B cell (primary cell): Measurements from ENCODE around the gene ALOX5AP. TPM values are rescaled to one million over a fixed set of nuclear protein-coding genes. Genes with fewer than 3 reads are reported as not detected.

Source experiments
- ATAC-seq: fragments of 200-7000 bp; cut with Tn5 transposase; one replicate; pipeline ENCODE4 v1.10.0; 2021; ENCODE audit warnings: low read depth, mild to moderate bottlenecking, moderate number of reproducible peaks, moderate library complexity
- CTCF ChIA-PET: fragments of 350-600 bp; sonication (Branson Sonifier 250); formaldehyde crosslinking; loops from one replicate; lab custom pipeline; 2021; ENCODE audit warnings: antibody characterized with exemption, inconsistent platforms; lab: Charles Lee
- POLR2A ChIA-PET: fragments of 350-600 bp; sonication (Branson Sonifier 250); formaldehyde crosslinking; loops from one replicate; lab custom pipeline; 2021; ENCODE audit warnings: antibody characterized with exemption; lab: Charles Lee
- DNase-seq: peaks from one replicate; pipeline ENCODE4 v3.0.0; 2013
- H2AFZ ChIP-seq: 2 replicates; pipeline ENCODE4 v1.6.1; 2012; ENCODE audit warnings: mild to moderate bottlenecking, low read depth, low read length; ENCODE audit not compliant: insufficient read depth, poor library complexity, severe bottlenecking
- H3K27ac ChIP-seq, 2 donors: 1 replicate in 1 of 2; 2 replicates in 1 of 2; pipeline ENCODE4 v1.5.1; 2012 to 2013; ENCODE audit warnings: low read length in 2 of 2, mild to moderate bottlenecking in 2 of 2, moderate library complexity in 1 of 2
- H3K27me3 ChIP-seq, 4 experiments: fragments of 200-600 bp in 1 of 4; sonication (generic) in 1 of 4; replicated peaks in 1 of 4; 1 replicate in 2 of 4; 2 replicates in 2 of 4; pipeline versions ENCODE4 v1.6.1 to v1.7.0; 2013 to 2016; ENCODE audit warnings: low read length in 3 of 4, mild to moderate bottlenecking in 2 of 4, mixed read lengths in 1 of 4, moderate library complexity in 1 of 4; ENCODE audit not compliant: insufficient read depth in 4 of 4, control insufficient read depth in 3 of 4; ENCODE audit errors: control extremely low read depth in 1 of 4
- H3K36me3 ChIP-seq, 2 experiments: replicated peaks in 1 of 2; 1 replicate in 1 of 2; 2 replicates in 1 of 2; pipeline versions ENCODE4 v1.6.1 to v1.7.1; 2013; ENCODE audit warnings: low read length in 1 of 2; ENCODE audit not compliant: insufficient read depth in 2 of 2, control insufficient read depth in 1 of 2; ENCODE audit errors: control extremely low read depth in 1 of 2, extremely low read depth in 1 of 2
- H3K4me1 ChIP-seq, 2 donors: fragments of 200-600 bp in 1 of 2; sonication (generic) in 1 of 2; 1 replicate in 1 of 2; 2 replicates in 1 of 2; pipeline versions ENCODE4 v1.5.1 to v1.6.1; 2013 to 2017; ENCODE audit warnings: low read length in 2 of 2; ENCODE audit not compliant: control insufficient read depth in 2 of 2, insufficient read depth in 2 of 2
- H3K4me2 ChIP-seq: replicated peaks from 2 replicates; pipeline ENCODE3; 2012; ENCODE audit warnings: mild to moderate bottlenecking, low read depth, low read length; ENCODE audit not compliant: poor library complexity, severe bottlenecking
- H3K4me3 ChIP-seq, 5 experiments: fragments of 200-600 bp in 1 of 5; sonication (generic) in 1 of 5; 1 replicate in 3 of 5; 2 replicates in 2 of 5; pipeline versions ENCODE4 v1.5.1 to v1.7.0; 2011 to 2016; ENCODE audit warnings: low read length in 4 of 5, mild to moderate bottlenecking in 4 of 5, low read depth in 2 of 5, control low read depth in 1 of 5, moderate library complexity in 1 of 5; ENCODE audit not compliant: insufficient read depth in 1 of 5; ENCODE audit errors: control extremely low read depth in 1 of 5, extremely low read depth in 1 of 5
- H3K79me2 ChIP-seq: fragments of 200-600 bp; sonication (generic); one replicate; pipeline ENCODE4 v1.6.0; 2016; ENCODE audit warnings: low read length; ENCODE audit not compliant: control insufficient read depth, insufficient read depth
- H3K9ac ChIP-seq: fragments of 200-600 bp; sonication (generic); 2 replicates; pipeline ENCODE4 v1.6.1; 2017; ENCODE audit warnings: mild to moderate bottlenecking, low read length, moderate library complexity
- H3K9me3 ChIP-seq, 3 donors: one replicate each; pipeline versions ENCODE4 v1.6.1 to v1.7.1; 2013; ENCODE audit warnings: low read length in 2 of 3; ENCODE audit not compliant: control insufficient read depth in 2 of 3, insufficient read depth in 1 of 3; ENCODE audit errors: control extremely low read depth in 1 of 3
- H4K20me1 ChIP-seq: 2 replicates; pipeline ENCODE4 v1.6.0; 2012; ENCODE audit warnings: mild to moderate bottlenecking, low read length; ENCODE audit not compliant: insufficient read depth, control insufficient read depth, poor library complexity, severe bottlenecking
- H3K27ac Mint-ChIP-seq: one replicate; pipeline ENCODE4 v1.8.0; 2021; ENCODE audit warnings: mixed read lengths
- H3K27me3 Mint-ChIP-seq: one replicate; pipeline ENCODE4 v1.8.0; 2021; ENCODE audit warnings: mixed read lengths
- H3K4me1 Mint-ChIP-seq: one replicate; pipeline ENCODE4 v1.8.0; 2021; ENCODE audit warnings: mixed read lengths
- H3K4me3 Mint-ChIP-seq: one replicate; pipeline ENCODE4 v1.8.0; 2021; ENCODE audit warnings: mixed read lengths
- H3K9me3 Mint-ChIP-seq: one replicate; pipeline ENCODE4 v1.8.0; 2022; ENCODE audit warnings: mixed read lengths; ENCODE audit not compliant: insufficient read depth
- CTCF ChIP-seq: fragments of 200-600 bp; IDR thresholded peaks from one replicate; pipeline ENCODE4 v1.8.0; 2022; ENCODE audit warnings: antibody characterized with exemption, mild to moderate bottlenecking
- EZH2 ChIP-seq: IDR thresholded peaks from 2 replicates; pipeline ENCODE4 v1.6.1; 2012; ENCODE audit warnings: borderline replicate concordance, low read depth, mild to moderate bottlenecking, moderate library complexity, low read length; ENCODE audit not compliant: insufficient read depth, poor library complexity, severe bottlenecking
- WGBS: methylation state at CpG from one replicate; pipeline ENCODE4 v1.1.5; 2013; ENCODE audit warnings: missing lambda C conversion rate; ENCODE audit not compliant: insufficient coverage; 5-methylcytosine and 5-hydroxymethylcytosine counted together
- intact Hi-C: fragments of 100-400 bp; cut with micrococcal nuclease; formaldehyde crosslinking; loops from one replicate; pipeline ENCODE4 v1.10.0; 2022
- polyA plus RNA-seq: library from polyadenylated mRNA; depleted of rRNA; stranded (reverse); fragments of >200 nt; gene quantifications from 2 replicates; pipeline ENCODE4 v1.2.3, GENCODE V29; 2012
- total RNA-seq, 2 donors: library from RNA; stranded (reverse); fragments of 120-200 nt in 1 of 2; gene quantifications; 1 replicate in 1 of 2; 2 replicates in 1 of 2; pipeline versions ENCODE4 v1.2.3 to v1.2.4, GENCODE V29; 2013 to 2022

The ALOX5AP gene
- total and polyA plus RNA-seq, 2 donors (not counting 1 experiment from before 2014, with no cell fraction given), result 81.4 to 87.5 TPM

GRCh38 chr13:30697996-30698401 is 37.3 kb upstream of the ALOX5AP start:
- ATAC-seq (no peak), DNase-seq (no peak)
- Mint-ChIP-seq H3K9me3 (no peaks in the 10 kb centered on the region), H3K27me3 (peaks cover 13% of the 10 kb centered on the region), H3K4me3 (no peak overlapping the region), H3K4me1 (peaks cover 24% of the 10 kb centered on the region), H3K27ac (no peak overlapping the region)
- CTCF ChIA-PET, result interaction anchor here (1.4 kb wide), 1 partner anchor 10 kb away, joined by 4 read pairs; no protein-coding TSS in a partner anchor
- Histone ChIP-seq H3K4me1 (peaks cover 12 to 15% of the 10 kb centered on the region in 2 donors), H3K27me3 (no peaks in the 10 kb centered on the region), H3K27ac (no peak overlapping the region), H3K79me2 (no peaks in the 10 kb centered on the region), H2AFZ (no peak overlapping the region), H3K4me2 (no peak overlapping the region), H3K9me3 (no peaks in the 10 kb centered on the region), H4K20me1 (no peaks in the 10 kb centered on the region), H3K9ac (no peak overlapping the region), H3K4me3 (no peak overlapping the region), H3K36me3 (no peaks in the 10 kb centered on the region)
- POLR2A ChIA-PET, result no interaction called here
- WGBS, result 82% methylated on average over 3 of the region's 7 CpGs
- intact Hi-C loops, result no loop called here
- no peak for TF ChIP-seq EZH2
- no peak for TF ChIP-seq CTCF

- H2AFZ ChIP-seq, result no peak overlapping the region
- no peaks in the 10 kb centered on the region for H3K27me3 ChIP-seq
- intact Hi-C loops, result no loop called here
- H3K36me3 ChIP-seq, result no peaks in the 10 kb centered on the region
- H3K4me3 ChIP-seq, result no peak overlapping the region
- no peak overlapping the region for H3K4me2 ChIP-seq
- Mint-ChIP-seq H3K27ac (no peak overlapping the region), H3K9me3 (no peaks in the 10 kb centered on the region), H3K4me3 (no peak overlapping the region), H3K27me3 (peaks cover 13% of the 10 kb centered on the region), H3K4me1 (peaks cover 24% of the 10 kb centered on the region)
- no peak overlapping the region for H3K27ac ChIP-seq
- H3K4me1 ChIP-seq, result peaks cover 12 to 15% of the 10 kb centered on the region in 2 donors
- ATAC-seq, result no peak
- TF ChIP-seq EZH2 (no peak), CTCF (no peak)
- no peaks in the 10 kb centered on the region for H4K20me1 ChIP-seq
- ChIA-PET POLR2A (no interaction called here), CTCF (no interaction called here)
- DNase-seq, result no peak
- no peaks in the 10 kb centered on the region for H3K79me2 ChIP-seq
- H3K9me3 ChIP-seq, result no peaks in the 10 kb centered on the region
- 86% methylated on average over 9 of the region's 15 CpGs for WGBS
- no peak overlapping the region for H3K9ac ChIP-seq
These were observed 36.8 kb upstream of the ALOX5AP start for GRCh38 chr13:30698488-30699005.
